Body of pancreas (tissue), 4 donors: ENCODE data around the gene RABGGTA.

Experiments
- CTCF ChIP-seq, 7 experiments: fragments of 450-650 bp in 4 of 7; fragments of 200-600 bp in 3 of 7; sonication (generic) in 3 of 7; IDR thresholded peaks; one replicate each; pipeline ENCODE4 v1.5.1; 2016 to 2019; ENCODE audit warnings: antibody characterized with exemption in 7 of 7
- POLR2A ChIP-seq, 3 donors: fragments of 450-650 bp; IDR thresholded peaks; one replicate each; pipeline ENCODE4 v1.6.1; 2016; ENCODE audit warnings: antibody characterized with exemption in 3 of 3, mild to moderate bottlenecking in 2 of 3

- TF ChIP-seq CTCF (IDR thresholded peaks at IDR 0.05) (peak; percentile 18 to 69 (median 47)), POLR2A (IDR thresholded peaks at IDR 0.05) (no peak)
Measured at GRCh38 chr14:24297190-24297964, 26.0 kb upstream of the RABGGTA start.
